OCI-LY7 (cell line): ENCODE results near the gene KCNIP1.

Experiments used
- EZH2phosphoT487 ChIP-seq: fragments of 200-600 bp; sonication (generic); IDR thresholded peaks from 2 replicates; pipeline ENCODE4 v1.6.1; 2018; ENCODE audit warnings: low read depth, borderline replicate concordance, mild to moderate bottlenecking, mixed run types, antibody characterized with exemption, low read length, moderate library complexity, mixed read lengths
- TF ChIP-seq, protein P1 (sequence below): fragments of 200-600 bp; sonication (generic); conservative IDR thresholded peaks from 2 replicates; pipeline ENCODE4 v1.5.1; 2014; ENCODE audit warnings: mild to moderate bottlenecking, antibody characterized with exemption, low read length, moderate library complexity, mixed read lengths

DNA sequence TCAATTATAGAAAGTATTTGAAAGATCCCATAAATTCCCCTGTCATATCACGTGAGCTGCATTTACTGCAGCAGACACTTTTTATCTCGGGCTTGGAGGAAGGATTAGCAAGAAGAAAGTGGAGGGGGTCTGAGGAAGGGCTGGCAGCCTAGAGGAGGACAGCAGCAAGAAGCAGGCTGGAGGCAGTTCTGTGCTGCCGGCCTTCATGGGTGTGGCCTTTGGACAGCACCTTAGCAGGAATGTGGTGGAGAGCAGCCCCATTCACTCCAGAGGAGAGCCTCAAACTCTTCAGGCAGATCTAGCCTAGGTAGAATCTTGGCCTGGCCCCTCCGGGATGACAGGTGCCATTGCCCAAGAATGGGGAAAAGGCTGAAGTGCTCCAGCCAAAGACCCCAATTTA, 189.9 kb downstream of the KCNIP1 start:
- TF ChIP-seq, protein P1, sequence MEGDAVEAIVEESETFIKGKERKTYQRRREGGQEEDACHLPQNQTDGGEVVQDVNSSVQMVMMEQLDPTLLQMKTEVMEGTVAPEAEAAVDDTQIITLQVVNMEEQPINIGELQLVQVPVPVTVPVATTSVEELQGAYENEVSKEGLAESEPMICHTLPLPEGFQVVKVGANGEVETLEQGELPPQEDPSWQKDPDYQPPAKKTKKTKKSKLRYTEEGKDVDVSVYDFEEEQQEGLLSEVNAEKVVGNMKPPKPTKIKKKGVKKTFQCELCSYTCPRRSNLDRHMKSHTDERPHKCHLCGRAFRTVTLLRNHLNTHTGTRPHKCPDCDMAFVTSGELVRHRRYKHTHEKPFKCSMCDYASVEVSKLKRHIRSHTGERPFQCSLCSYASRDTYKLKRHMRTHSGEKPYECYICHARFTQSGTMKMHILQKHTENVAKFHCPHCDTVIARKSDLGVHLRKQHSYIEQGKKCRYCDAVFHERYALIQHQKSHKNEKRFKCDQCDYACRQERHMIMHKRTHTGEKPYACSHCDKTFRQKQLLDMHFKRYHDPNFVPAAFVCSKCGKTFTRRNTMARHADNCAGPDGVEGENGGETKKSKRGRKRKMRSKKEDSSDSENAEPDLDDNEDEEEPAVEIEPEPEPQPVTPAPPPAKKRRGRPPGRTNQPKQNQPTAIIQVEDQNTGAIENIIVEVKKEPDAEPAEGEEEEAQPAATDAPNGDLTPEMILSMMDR, result no peak
- no peak for TF ChIP-seq EZH2phosphoT487
